ENCODE results near the gene TEX52.

DNA sequence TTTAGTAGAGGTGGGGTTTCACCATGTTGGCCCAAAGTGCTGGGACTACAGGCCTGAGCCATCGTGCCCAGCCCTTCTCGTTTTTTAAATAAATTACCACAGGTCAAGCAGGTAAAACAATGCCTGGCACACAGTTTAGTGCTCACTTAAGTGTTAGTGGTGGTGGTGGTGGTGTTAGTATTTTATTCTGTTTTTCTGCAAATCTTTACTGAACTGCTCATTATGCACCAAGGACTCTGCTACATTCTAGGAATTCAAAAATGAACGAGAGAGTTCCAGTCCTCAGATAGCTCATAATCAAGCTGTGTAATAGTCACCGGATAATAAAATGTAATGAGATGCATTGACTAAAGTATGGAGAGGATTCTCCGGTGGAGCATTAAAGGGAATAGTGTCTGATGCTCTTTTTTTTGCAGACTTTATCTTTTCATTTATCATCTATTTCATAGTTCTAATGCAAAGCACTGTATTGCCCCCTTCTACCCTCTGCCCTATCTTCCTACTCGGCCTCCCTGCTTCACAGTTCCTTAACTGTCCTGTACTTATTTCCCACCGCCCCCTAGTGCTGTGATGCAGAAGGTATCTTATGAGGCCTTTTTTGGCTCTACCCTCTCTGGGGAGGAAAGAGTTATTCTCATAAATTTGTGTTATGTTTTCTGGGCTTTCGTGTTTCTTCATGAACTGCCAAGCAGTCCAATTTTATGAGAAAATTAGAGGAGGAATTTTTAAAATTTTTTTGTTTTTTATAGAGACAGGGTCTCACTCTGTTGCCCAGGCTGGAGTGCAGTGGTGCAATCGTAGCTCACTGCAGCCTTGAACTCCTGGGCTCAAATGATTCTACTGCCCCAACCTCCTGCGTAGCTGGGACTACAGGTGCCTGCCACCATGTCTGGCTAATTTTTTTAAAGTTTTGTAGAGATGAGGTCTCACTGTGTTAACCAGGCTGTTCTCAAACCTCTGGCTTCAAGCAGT is 43.3 kb downstream of the TEX52 start:
- TF ChIP-seq, protein P1, sequence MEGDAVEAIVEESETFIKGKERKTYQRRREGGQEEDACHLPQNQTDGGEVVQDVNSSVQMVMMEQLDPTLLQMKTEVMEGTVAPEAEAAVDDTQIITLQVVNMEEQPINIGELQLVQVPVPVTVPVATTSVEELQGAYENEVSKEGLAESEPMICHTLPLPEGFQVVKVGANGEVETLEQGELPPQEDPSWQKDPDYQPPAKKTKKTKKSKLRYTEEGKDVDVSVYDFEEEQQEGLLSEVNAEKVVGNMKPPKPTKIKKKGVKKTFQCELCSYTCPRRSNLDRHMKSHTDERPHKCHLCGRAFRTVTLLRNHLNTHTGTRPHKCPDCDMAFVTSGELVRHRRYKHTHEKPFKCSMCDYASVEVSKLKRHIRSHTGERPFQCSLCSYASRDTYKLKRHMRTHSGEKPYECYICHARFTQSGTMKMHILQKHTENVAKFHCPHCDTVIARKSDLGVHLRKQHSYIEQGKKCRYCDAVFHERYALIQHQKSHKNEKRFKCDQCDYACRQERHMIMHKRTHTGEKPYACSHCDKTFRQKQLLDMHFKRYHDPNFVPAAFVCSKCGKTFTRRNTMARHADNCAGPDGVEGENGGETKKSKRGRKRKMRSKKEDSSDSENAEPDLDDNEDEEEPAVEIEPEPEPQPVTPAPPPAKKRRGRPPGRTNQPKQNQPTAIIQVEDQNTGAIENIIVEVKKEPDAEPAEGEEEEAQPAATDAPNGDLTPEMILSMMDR (IDR thresholded peaks at IDR 0.05): peak in 2 of 3 donors; percentile 34 to 35
- TF ChIP-seq EP300 (IDR thresholded peaks at IDR 0.05) (no peak), POLR2A (IDR thresholded peaks at IDR 0.05) (no peak)

Data from ovary (tissue), 3 donors.